Small intestine (tissue), 7 donors: ENCODE results near the gene HIGD1C. TPM values are rescaled to one million over a fixed set of nuclear protein-coding genes. Genes with fewer than 3 reads are reported as not detected.

Experiments used
- DNase-seq, 2 donors: peaks; one replicate each; pipeline versions ENCODE4 v3.0.0 to v3.0.0-alpha.2; 2013
- FAIRE-seq: peaks from 2 replicates; lab custom pipeline; 2012; peaks lifted over from hg19 to GRCh38; lab: Jason Lieb, UNC
- H3K27ac ChIP-seq, 3 donors: one replicate each; pipeline ENCODE4 v1.5.1; 2013; ENCODE audit warnings: low read length in 2 of 3, mild to moderate bottlenecking in 2 of 3, control low read depth in 1 of 3, inconsistent platforms in 1 of 3, low read depth in 1 of 3, moderate library complexity in 1 of 3
- H3K27me3 ChIP-seq, 3 donors: one replicate each; pipeline ENCODE4 v1.6.1; 2013; ENCODE audit warnings: low read length in 3 of 3, inconsistent platforms in 1 of 3; ENCODE audit not compliant: control insufficient read depth in 3 of 3, insufficient read depth in 3 of 3
- H3K36me3 ChIP-seq, 3 donors: one replicate each; pipeline ENCODE4 v1.6.1; 2013; ENCODE audit warnings: low read length in 3 of 3, inconsistent platforms in 1 of 3, low read depth in 1 of 3, mild to moderate bottlenecking in 1 of 3, moderate library complexity in 1 of 3; ENCODE audit not compliant: control insufficient read depth in 3 of 3, insufficient read depth in 2 of 3
- H3K4me1 ChIP-seq, 3 donors: one replicate each; pipeline ENCODE4 v1.6.1; 2013; ENCODE audit warnings: low read length in 2 of 3, inconsistent platforms in 1 of 3, low read depth in 1 of 3, mild to moderate bottlenecking in 1 of 3, moderate library complexity in 1 of 3; ENCODE audit not compliant: control insufficient read depth in 3 of 3, insufficient read depth in 2 of 3
- H3K4me3 ChIP-seq, 3 donors: one replicate each; pipeline ENCODE4 v1.5.1; 2013; ENCODE audit warnings: low read length in 3 of 3, control low read depth in 1 of 3, inconsistent platforms in 1 of 3, low read depth in 1 of 3, mild to moderate bottlenecking in 1 of 3, moderate library complexity in 1 of 3
- H3K9me3 ChIP-seq, 2 donors: one replicate each; pipeline ENCODE4 v1.6.1; 2013; ENCODE audit warnings: low read depth in 1 of 2, low read length in 1 of 2; ENCODE audit not compliant: control insufficient read depth in 2 of 2, insufficient read depth in 1 of 2
- WGBS, 3 donors: extraction: QIAGEN DNeasy Blood & Tissue Kit; methylation state at CpG; one replicate each; pipeline ENCODE4 v1.1.7; 2013; 5-methylcytosine and 5-hydroxymethylcytosine counted together
- polyA plus RNA-seq, 4 donors: library from polyadenylated mRNA; stranded (reverse) in 3 of 4; unstranded in 1 of 4; fragments of 200-250 nt in 3 of 4; fragments of 120-200 nt in 1 of 4; gene quantifications; one replicate each; pipeline versions ENCODE4 v1.2.1 to v1.2.3, GENCODE V29; 2013
- donor health status: healthy with polysubstance abuse.
- donor health status: control.
- donor health status: control.
- donor health status: Bipolar disorder and iron deficiency.
- donor health status: healthy.

The HIGD1C gene
- polyA plus RNA-seq, 4 donors = not detected

GRCh38 chr12:50955288-50955687 is 2.9 kb downstream of the HIGD1C start:
- no peaks in the 10 kb centered on the region for H3K9me3 ChIP-seq
- 90 to 94% (median 93%) methylated on average over 1 of the region's 1 CpG for WGBS, 3 donors
- no peak for DNase-seq
- no peak overlapping the region for H3K27ac ChIP-seq
- no peaks in the 10 kb centered on the region for H3K4me1 ChIP-seq
- H3K36me3 ChIP-seq = peaks cover 0 to 13% (median 0%) of the 10 kb centered on the region in 3 donors
- no peaks in the 10 kb centered on the region for H3K27me3 ChIP-seq
- H3K4me3 ChIP-seq = no peak overlapping the region
- no peak for FAIRE-seq

GRCh38 chr12:50955697-50956096 is 3.4 kb downstream of the HIGD1C start:
- Histone ChIP-seq H3K9me3 (no peaks in the 10 kb centered on the region), H3K36me3 (peaks cover 0 to 13% (median 0%) of the 10 kb centered on the region in 3 donors), H3K4me3 (no peak overlapping the region), H3K27ac (no peak overlapping the region), H3K4me1 (no peaks in the 10 kb centered on the region), H3K27me3 (no peaks in the 10 kb centered on the region)
- WGBS, 3 donors = 68 to 89% (median 87%) methylated on average over 2 of the region's 2 CpGs
- FAIRE-seq (no peak), DNase-seq (no peak)

- no peak overlapping the region for H3K27ac ChIP-seq
- DNase-seq = no peak
- no peak overlapping the region for H3K4me3 ChIP-seq
- H3K36me3 ChIP-seq = no peaks in the 10 kb centered on the region
- H3K27me3 ChIP-seq = no peaks in the 10 kb centered on the region
- H3K9me3 ChIP-seq = no peaks in the 10 kb centered on the region
- H3K4me1 ChIP-seq = no peaks in the 10 kb centered on the region
- no peak for FAIRE-seq
Observed at GRCh38 chr12:50960130-50960529, 7.8 kb downstream of the HIGD1C start.

GRCh38 chr12:50961708-50962107 is 9.4 kb downstream of the HIGD1C start:
- Histone ChIP-seq H3K4me3 (no peak overlapping the region), H3K27ac (no peak overlapping the region), H3K9me3 (no peaks in the 10 kb centered on the region), H3K36me3 (peaks cover 0 to 3% (median 0%) of the 10 kb centered on the region in 3 donors), H3K27me3 (no peaks in the 10 kb centered on the region), H3K4me1 (no peaks in the 10 kb centered on the region)
- WGBS, 3 donors = 91 to 94% (median 91%) methylated on average over 4 of the region's 4 CpGs
- DNase-seq (no peak), FAIRE-seq (no peak)

- peaks cover 0 to 21% (median 3%) of the 10 kb centered on the region in 3 donors for H3K36me3 ChIP-seq
- H3K27me3 ChIP-seq = no peaks in the 10 kb centered on the region
- no peak overlapping the region for H3K27ac ChIP-seq
- WGBS, 3 donors = 16 to 84% (median 78%) methylated on average over 1 of the region's 1 CpG
- no peak for FAIRE-seq
- H3K4me3 ChIP-seq = no peak overlapping the region
- no peaks in the 10 kb centered on the region for H3K4me1 ChIP-seq
- DNase-seq = no peak
- no peaks in the 10 kb centered on the region for H3K9me3 ChIP-seq
Observed at GRCh38 chr12:50964432-50964831, 12.1 kb downstream of the HIGD1C start.

- Histone ChIP-seq H3K27me3 (no peaks in the 10 kb centered on the region), H3K9me3 (peaks cover 0 to 5% of the 10 kb centered on the region in 2 donors), H3K4me3 (no peak overlapping the region), H3K27ac (no peak overlapping the region), H3K36me3 (peaks cover 0 to 34% (median 2%) of the 10 kb centered on the region in 3 donors), H3K4me1 (no peaks in the 10 kb centered on the region)
- DNase-seq (no peak), FAIRE-seq (no peak)
Observed at GRCh38 chr12:50971946-50972345, 19.6 kb downstream of the HIGD1C start.

GRCh38 chr12:50979369-50980052 is 27.2 kb downstream of the HIGD1C start:
- H3K27ac ChIP-seq = peak overlapping the region in 1 of 3 donors; percentile 31
- FAIRE-seq (no peak), DNase-seq (no peak)
- no peak overlapping the region for H3K4me3 ChIP-seq
- H3K9me3 ChIP-seq = no peaks in the 10 kb centered on the region
- H3K36me3 ChIP-seq = peaks cover 0 to 9% (median 0%) of the 10 kb centered on the region in 3 donors
- WGBS, 3 donors = 62 to 68% (median 67%) methylated on average over 6 of the region's 6 CpGs
- peaks cover 0 to 10% (median under 1%) of the 10 kb centered on the region in 3 donors for H3K4me1 ChIP-seq
- no peaks in the 10 kb centered on the region for H3K27me3 ChIP-seq

DNA sequence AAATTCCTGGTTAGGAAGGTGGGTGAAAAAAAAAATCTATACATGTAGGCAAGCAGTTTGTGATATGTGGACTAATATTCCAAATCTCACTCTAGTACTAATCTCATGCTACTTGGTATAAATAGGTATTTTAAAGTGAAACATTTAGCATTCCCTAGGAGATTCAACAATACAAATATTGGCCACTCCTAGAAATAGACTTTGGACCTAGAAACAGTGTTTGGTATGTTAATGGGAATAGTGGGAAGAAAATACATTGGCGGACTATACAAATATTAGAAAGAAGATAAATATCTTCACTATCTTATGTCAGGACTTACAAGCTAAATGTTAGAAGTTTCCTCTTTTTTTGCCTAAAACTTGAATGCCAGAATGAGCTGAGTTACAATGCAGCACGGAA is 28.2 kb downstream of the HIGD1C start:
- H3K4me3 ChIP-seq = no peak overlapping the region
- DNase-seq (peak; percentile 60 to 67), FAIRE-seq (no peak)
- peak overlapping the region in 1 of 3 donors; percentile 39 for H3K27ac ChIP-seq
- WGBS, 3 donors = 34 to 75% (median 51%) methylated on average over 2 of the region's 2 CpGs
- H3K4me1 ChIP-seq = peaks cover 0 to 10% (median 4%) of the 10 kb centered on the region in 3 donors
- H3K36me3 ChIP-seq = peaks cover 0 to 9% (median 0%) of the 10 kb centered on the region in 3 donors
- H3K27me3 ChIP-seq = no peaks in the 10 kb centered on the region
- no peaks in the 10 kb centered on the region for H3K9me3 ChIP-seq
